HG02885 (cell line): ENCODE results near the gene C1orf74.

ENCODE experiments used
- ATAC-seq: cut with Tn5 transposase; IDR thresholded peaks from one replicate; pipeline ENCODE4 v1.9.1; 2021; ENCODE audit warnings: mild to moderate bottlenecking; ENCODE audit not compliant: unreplicated experiment, poor library complexity

The C1orf74 gene

GRCh38 chr1:209784265-209785169 lies at the start of gene C1orf74:
Gene C1orf74, minus strand, starts transcription at chr1:209784559. Its CDS starts 925 bp downstream, at chr1:209783634.
- peak; percentile 100 for ATAC-seq

GRCh38 chr1:209831615-209832014 lies 47.3 kb upstream of the C1orf74 start:
- ATAC-seq, result no peak

- no peak for ATAC-seq
Measured at GRCh38 chr1:209830722-209831121, 46.4 kb upstream of the C1orf74 start.

GRCh38 chr1:209829716-209830115 lies 45.4 kb upstream of the C1orf74 start:
- no peak for ATAC-seq

- peak; percentile 92 for ATAC-seq
Measured at GRCh38 chr1:209827384-209828262, 43.3 kb upstream of the C1orf74 start, which contains the start of gene UTP25. Gene UTP25, plus strand, starts transcription at chr1:209827972. Its CDS starts 92 bp downstream, at chr1:209828064.

- no peak for ATAC-seq
Measured at GRCh38 chr1:209825591-209826434, 41.5 kb upstream of the C1orf74 start.

GRCh38 chr1:209823143-209824041 lies 39.0 kb upstream of the C1orf74 start:
- ATAC-seq, result peak; percentile 34

- ATAC-seq, result no peak
Measured at GRCh38 chr1:209822706-209823105, 38.3 kb upstream of the C1orf74 start.

GRCh38 chr1:209820986-209821385 lies 36.6 kb upstream of the C1orf74 start:
- ATAC-seq, result no peak

- no peak for ATAC-seq
Measured at GRCh38 chr1:209819058-209819457, 34.7 kb upstream of the C1orf74 start.

GRCh38 chr1:209817691-209818090 lies 33.3 kb upstream of the C1orf74 start:
- ATAC-seq, result no peak

GRCh38 chr1:209816923-209817322 lies 32.6 kb upstream of the C1orf74 start:
- no peak for ATAC-seq

GRCh38 chr1:209815931-209816341 lies 31.6 kb upstream of the C1orf74 start:
- no peak for ATAC-seq

- ATAC-seq, result no peak
Measured at GRCh38 chr1:209815490-209815889, 31.1 kb upstream of the C1orf74 start.

GRCh38 chr1:209813902-209814301 lies 29.5 kb upstream of the C1orf74 start:
- no peak for ATAC-seq

- no peak for ATAC-seq
Measured at GRCh38 chr1:209810783-209811182, 26.4 kb upstream of the C1orf74 start.

GRCh38 chr1:209809611-209810010 lies 25.3 kb upstream of the C1orf74 start:
- ATAC-seq, result no peak

GRCh38 chr1:209808059-209808581 lies 23.8 kb upstream of the C1orf74 start:
- no peak for ATAC-seq

- no peak for ATAC-seq
Measured at GRCh38 chr1:209807509-209807908, 23.1 kb upstream of the C1orf74 start.
